Astrocyte (in vitro differentiated cells and primary cell): Measurements from ENCODE around the gene MAP3K6.

ENCODE experiments used
- EZH2 ChIP-seq: IDR thresholded peaks from 2 replicates; pipeline ENCODE4 v1.6.1; 2012; ENCODE audit warnings: mild to moderate bottlenecking, low read length, inconsistent platforms; ENCODE audit not compliant: insufficient read depth
- TF ChIP-seq, protein P1 (sequence below): IDR thresholded peaks from 2 replicates; pipeline ENCODE4 v1.5.1; 2011; ENCODE audit warnings: low read depth, mild to moderate bottlenecking, inconsistent platforms, low read length, moderate library complexity; ENCODE audit not compliant: insufficient read depth

DNA sequence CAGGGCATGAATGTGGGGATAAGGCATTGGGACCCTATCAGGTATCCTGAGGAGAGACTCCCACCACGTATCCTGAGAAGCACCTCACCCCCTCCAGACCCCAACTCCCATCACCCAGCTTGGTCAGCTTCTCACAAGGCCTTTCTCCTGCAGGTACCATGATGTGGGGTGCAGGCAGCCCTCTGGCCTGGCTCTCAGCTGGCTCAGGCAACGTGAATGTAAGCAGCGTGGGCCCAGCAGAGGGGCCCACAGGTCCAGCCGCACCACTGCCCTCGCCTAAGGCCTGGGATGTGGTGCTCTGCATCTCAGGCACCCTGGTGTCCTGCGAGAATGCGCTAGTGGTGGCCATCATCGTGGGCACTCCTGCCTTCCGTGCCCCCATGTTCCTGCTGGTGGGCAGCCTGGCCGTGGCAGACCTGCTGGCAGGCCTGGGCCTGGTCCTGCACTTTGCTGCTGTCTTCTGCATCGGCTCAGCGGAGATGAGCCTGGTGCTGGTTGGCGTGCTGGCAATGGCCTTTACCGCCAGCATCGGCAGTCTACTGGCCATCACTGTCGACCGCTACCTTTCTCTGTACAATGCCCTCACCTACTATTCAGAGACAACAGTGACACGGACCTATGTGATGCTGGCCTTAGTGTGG is 27.0 kb upstream of the MAP3K6 start:
- TF ChIP-seq, protein P1, sequence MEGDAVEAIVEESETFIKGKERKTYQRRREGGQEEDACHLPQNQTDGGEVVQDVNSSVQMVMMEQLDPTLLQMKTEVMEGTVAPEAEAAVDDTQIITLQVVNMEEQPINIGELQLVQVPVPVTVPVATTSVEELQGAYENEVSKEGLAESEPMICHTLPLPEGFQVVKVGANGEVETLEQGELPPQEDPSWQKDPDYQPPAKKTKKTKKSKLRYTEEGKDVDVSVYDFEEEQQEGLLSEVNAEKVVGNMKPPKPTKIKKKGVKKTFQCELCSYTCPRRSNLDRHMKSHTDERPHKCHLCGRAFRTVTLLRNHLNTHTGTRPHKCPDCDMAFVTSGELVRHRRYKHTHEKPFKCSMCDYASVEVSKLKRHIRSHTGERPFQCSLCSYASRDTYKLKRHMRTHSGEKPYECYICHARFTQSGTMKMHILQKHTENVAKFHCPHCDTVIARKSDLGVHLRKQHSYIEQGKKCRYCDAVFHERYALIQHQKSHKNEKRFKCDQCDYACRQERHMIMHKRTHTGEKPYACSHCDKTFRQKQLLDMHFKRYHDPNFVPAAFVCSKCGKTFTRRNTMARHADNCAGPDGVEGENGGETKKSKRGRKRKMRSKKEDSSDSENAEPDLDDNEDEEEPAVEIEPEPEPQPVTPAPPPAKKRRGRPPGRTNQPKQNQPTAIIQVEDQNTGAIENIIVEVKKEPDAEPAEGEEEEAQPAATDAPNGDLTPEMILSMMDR, result no peak
- no peak for TF ChIP-seq EZH2
